Naive B cell (primary cell): Measurements from ENCODE around the gene ATP13A1. TPM values are rescaled to one million over a fixed set of nuclear protein-coding genes. Genes with fewer than 3 reads are reported as not detected.

Experiments
- polyA plus RNA-seq, 6 donors: library from polyadenylated mRNA; unstranded; fragments of 300-500 nt; fragmentation: Illumina TruSeq; gene quantifications; one replicate each; pipeline ENCODE4 v1.2.3, GENCODE V29; 2021; ENCODE audit warnings: low read depth in 6 of 6

ATP13A1 gene
- polyA plus RNA-seq, 6 donors from 2014 or later: 13.2 to 59.0 (median 17.5) TPM

Other genes with a start within 250 kb of the ATP13A1 start
- gene TSSK6, start 148.1 kb downstream of the ATP13A1 start, polyA plus RNA-seq: 1 to 10 TPM; 1.1 to 4.3 (median 2.3) TPM
- gene NDUFA13, start 147.5 kb downstream of the ATP13A1 start, polyA plus RNA-seq: 100 to 1,000 TPM; 226 to 324 (median 271) TPM
- gene YJEFN3, start 134.8 kb downstream of the ATP13A1 start, polyA plus RNA-seq: under 1 TPM in 2 of 6 donors, not detected in 4; 0.17 TPM
- under 1 TPM in 1 of 6 donors, not detected in 5; 0.11 TPM for gene CILP2, start 125.4 kb downstream of the ATP13A1 start, polyA plus RNA-seq
- gene PBX4, start 45.0 kb downstream of the ATP13A1 start, polyA plus RNA-seq: under 1 TPM in 2 of 6 donors, not detected in 4; 0.26 to 0.31 TPM
- gene LPAR2, start 35.5 kb downstream of the ATP13A1 start, polyA plus RNA-seq: 10 to 100 TPM in 2 of 6 donors, 1 to 10 TPM in 4; 6.1 to 13.0 (median 8.4) TPM
- 10 to 100 TPM; 41.4 to 79.9 (median 49.1) TPM for gene GMIP, start 20.0 kb downstream of the ATP13A1 start, polyA plus RNA-seq
- 10 to 100 TPM; 29.2 to 66.9 (median 37.4) TPM for gene ZNF101, start 5.2 kb upstream of the ATP13A1 start, polyA plus RNA-seq
- 10 to 100 TPM in 4 of 6 donors, 1 to 10 TPM in 2; 6.6 to 26.6 (median 10.7) TPM for gene ZNF14, start 69.4 kb upstream of the ATP13A1 start, polyA plus RNA-seq
- 10 to 100 TPM; 35.0 to 45.5 (median 38.9) TPM for gene ZNF506, start 158.1 kb upstream of the ATP13A1 start, polyA plus RNA-seq
- 10 to 100 TPM; 12.6 to 22.6 (median 19.8) TPM for gene ZNF253, start 202.2 kb upstream of the ATP13A1 start, polyA plus RNA-seq
- 10 to 100 TPM; 13.1 to 24.6 (median 18.9) TPM for gene ZNF93, start 237.3 kb upstream of the ATP13A1 start, polyA plus RNA-seq